ENCODE data around the gene PIH1D1.

DNA sequence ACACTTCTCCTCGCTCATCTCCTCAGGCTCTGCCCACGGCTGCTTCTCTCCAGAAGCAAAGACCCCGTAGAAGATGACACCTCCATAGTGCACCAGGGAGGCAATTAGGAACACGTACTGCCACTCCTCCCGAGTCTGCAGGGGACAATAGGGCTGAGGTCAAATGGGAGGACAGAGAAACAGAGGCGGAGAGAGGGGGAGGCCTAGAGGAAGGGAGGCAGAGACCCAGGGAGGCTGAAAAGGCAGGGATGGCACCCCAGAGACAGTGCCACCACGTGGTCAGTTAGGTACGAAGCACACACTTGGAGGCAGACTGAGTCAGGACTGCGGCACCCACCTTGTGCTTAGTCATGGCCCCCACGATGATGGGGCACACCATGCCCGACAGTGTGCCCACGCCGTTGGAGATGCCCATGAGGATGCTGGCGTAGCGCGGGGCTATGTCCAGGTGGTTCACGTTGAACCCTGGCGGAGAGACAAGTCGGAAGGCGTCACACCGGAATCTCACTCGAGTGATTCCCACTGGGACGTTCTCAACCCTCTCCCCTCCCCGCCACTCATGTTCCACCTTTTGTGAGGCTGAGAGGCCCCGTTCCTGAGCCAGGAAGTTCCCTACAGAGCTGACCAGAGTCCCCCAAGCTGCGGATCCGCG lies 20.8 kb downstream of the PIH1D1 start:
- TF ChIP-seq CTCF (IDR thresholded peaks at IDR 0.05): no peak
- no peak for TF ChIP-seq POLR2A (IDR thresholded peaks at IDR 0.05)
